Measurements from ENCODE around the gene RAB6A. TPM values are rescaled to one million over a fixed set of nuclear protein-coding genes. Genes with fewer than 3 reads are reported as not detected.

RAB6A gene
- total and polyA plus RNA-seq, 2 donors (not counting 3 experiments of a cell fraction or from before 2014, with no cell fraction given), result 45.0 to 130 TPM

DNA sequence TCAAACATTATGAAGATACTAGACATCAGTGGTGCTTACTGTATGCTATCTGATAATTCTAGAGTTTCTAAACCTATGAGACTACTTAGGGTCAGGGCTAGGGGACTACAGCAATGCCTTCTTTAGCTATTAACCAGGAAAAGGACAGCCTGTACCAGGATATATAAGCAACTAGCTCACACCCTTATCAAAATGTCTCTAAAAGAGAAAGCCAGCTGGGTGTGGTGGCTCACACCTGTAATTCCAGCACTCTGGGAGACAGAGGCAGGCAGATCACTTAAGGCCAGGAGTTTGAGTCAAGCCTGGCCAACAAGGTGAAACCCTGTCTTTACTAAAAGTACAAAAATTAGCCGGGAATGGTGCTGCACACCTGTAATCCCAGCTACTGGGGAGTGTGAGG lies 55.8 kb downstream of the RAB6A start:
- DNase-seq (ENCODE audit: low read depth, low spot score) (no peak), FAIRE-seq (no peak)
- POLR2A ChIA-PET, result no interaction called here
- H4K20me1 ChIP-seq (replicated peaks; ENCODE audit: control insufficient read depth, extremely low read depth, insufficient read depth, low read length), result no peaks in the 10 kb centered on the region
- no peaks in the 10 kb centered on the region for H3K79me2 ChIP-seq (ENCODE audit: control insufficient read depth, insufficient read depth, low read length)
- intact Hi-C loops (cut with micrococcal nuclease) (no loop called here), dilution Hi-C loops (cut with MboI; ENCODE audit: extremely low pct_ligation_motif_present, low sequenced_read_pairs) (no loop called here)
- CTCF ChIA-PET, result interaction anchor here (1.2 kb wide), 1 partner anchor 226 kb away, joined by 5 read pairs; no protein-coding TSS in a partner anchor
- no peaks in the 10 kb centered on the region for H3K9me1 ChIP-seq (replicated peaks; ENCODE audit: control insufficient read depth, extremely low read depth, insufficient read depth, low read length)
- no peak overlapping the region for H3K27ac ChIP-seq (ENCODE audit: insufficient read depth, low read depth, low read length)
- H3K9me3 ChIP-seq (replicated peaks; ENCODE audit: control insufficient read depth, insufficient read depth, low read length), result no peaks in the 10 kb centered on the region
- no peak overlapping the region for H2AFZ ChIP-seq (ENCODE audit: low read depth, low read length)
- no peak overlapping the region for H3K4me2 ChIP-seq (ENCODE audit: insufficient read depth, low read length)
- H3K4me1 ChIP-seq (ENCODE audit: control insufficient read depth, extremely low read depth, insufficient read depth, low read length), result no peaks in the 10 kb centered on the region
- TF ChIP-seq EZH2 (IDR thresholded peaks at IDR 0.05; ENCODE audit: borderline replicate concordance, low read depth, low read length, severe bottlenecking), result no peak
- peaks cover 7 to 8% of the 10 kb centered on the region in 2 experiments for H3K36me3 ChIP-seq (ENCODE audit: control insufficient read depth in 2 of 2, extremely low read depth in 1 of 2, insufficient read depth in 2 of 2, low read length in 2 of 2)
- no peaks in the 10 kb centered on the region for H3K27me3 ChIP-seq (ENCODE audit: control insufficient read depth in 2 of 2, insufficient read depth in 2 of 2, low read length in 2 of 2)
- H3K4me3 ChIP-seq (replicated peaks in 1 of 3; ENCODE audit: insufficient read depth in 1 of 3, low read depth in 1 of 3, low read length in 3 of 3), result no peak overlapping the region
- no TSS peak for BruUV-seq (replicated peaks)
- H3K9ac ChIP-seq (replicated peaks; ENCODE audit: extremely low read depth, insufficient read depth, low read length), result no peak overlapping the region

DNA sequence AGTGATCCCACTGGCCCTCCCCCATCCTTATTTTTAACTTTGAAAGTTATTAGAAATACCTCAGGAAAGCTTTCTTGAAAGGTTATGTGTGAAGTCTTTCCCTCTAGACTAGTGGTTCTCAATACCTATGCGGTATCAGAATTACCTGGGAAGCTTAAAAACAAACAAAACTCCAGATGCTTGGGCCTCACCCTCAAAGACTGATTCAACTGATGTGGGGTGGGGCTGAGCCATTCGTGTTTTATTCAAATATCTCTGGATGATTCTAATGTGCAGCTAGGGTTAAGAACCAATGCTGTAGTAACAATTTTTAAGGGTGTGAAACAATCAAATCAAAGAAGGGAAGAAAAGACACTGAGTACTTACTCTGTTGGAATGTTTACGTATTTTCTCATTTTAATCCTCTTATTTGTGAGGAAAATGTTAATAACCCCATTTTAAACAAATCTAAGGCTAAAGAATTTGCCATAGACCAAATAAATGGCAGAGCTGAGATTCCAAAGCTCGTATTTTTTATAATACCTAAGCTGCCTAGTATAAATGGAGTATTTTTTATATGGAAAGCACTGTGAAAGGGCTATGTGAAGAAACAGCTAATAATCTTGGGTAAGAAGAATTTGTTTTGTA lies 66.9 kb downstream of the RAB6A start:
- no peak overlapping the region for H3K4me2 ChIP-seq (ENCODE audit: insufficient read depth, low read length)
- no peak overlapping the region for H3K4me3 ChIP-seq (replicated peaks in 1 of 3; ENCODE audit: insufficient read depth in 1 of 3, low read depth in 1 of 3, low read length in 3 of 3)
- no peaks in the 10 kb centered on the region for H4K20me1 ChIP-seq (replicated peaks; ENCODE audit: control insufficient read depth, extremely low read depth, insufficient read depth, low read length)
- H3K79me2 ChIP-seq (ENCODE audit: control insufficient read depth, insufficient read depth, low read length), result no peaks in the 10 kb centered on the region
- H3K9ac ChIP-seq (replicated peaks; ENCODE audit: extremely low read depth, insufficient read depth, low read length), result no peak overlapping the region
- H3K27ac ChIP-seq (ENCODE audit: insufficient read depth, low read depth, low read length), result no peak overlapping the region
- FAIRE-seq (no peak), DNase-seq (ENCODE audit: low read depth, low spot score) (no peak)
- no TSS peak for BruUV-seq (replicated peaks)
- no peaks in the 10 kb centered on the region for H3K27me3 ChIP-seq (ENCODE audit: control insufficient read depth in 2 of 2, insufficient read depth in 2 of 2, low read length in 2 of 2)
- TF ChIP-seq MYC (IDR thresholded peaks at IDR 0.05; ENCODE audit: low read depth, low read length) (no peak), POLR2A (IDR thresholded peaks at IDR 0.05; ENCODE audit: low read depth, low read length) (no peak), FOS (IDR thresholded peaks at IDR 0.05; ENCODE audit: borderline replicate concordance, insufficient read depth, low read length) (no peak), GATA2 (IDR thresholded peaks at IDR 0.05; ENCODE audit: insufficient read depth, insufficient read length, low read depth, low read length) (no peak), POLR2AphosphoS5 (IDR thresholded peaks at IDR 0.05; ENCODE audit: insufficient read depth, low read depth, low read length) (no peak), EZH2 (IDR thresholded peaks at IDR 0.05; ENCODE audit: borderline replicate concordance, low read depth, low read length, severe bottlenecking) (no peak), JUN (IDR thresholded peaks at IDR 0.05; ENCODE audit: borderline replicate concordance, insufficient read depth, insufficient read length, low read depth) (no peak)
- TF ChIP-seq, protein P1, sequence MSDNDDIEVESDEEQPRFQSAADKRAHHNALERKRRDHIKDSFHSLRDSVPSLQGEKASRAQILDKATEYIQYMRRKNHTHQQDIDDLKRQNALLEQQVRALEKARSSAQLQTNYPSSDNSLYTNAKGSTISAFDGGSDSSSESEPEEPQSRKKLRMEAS (IDR thresholded peaks at IDR 0.05; ENCODE audit: insufficient read depth, insufficient read length), result no peak
- TF ChIP-seq, protein P2, sequence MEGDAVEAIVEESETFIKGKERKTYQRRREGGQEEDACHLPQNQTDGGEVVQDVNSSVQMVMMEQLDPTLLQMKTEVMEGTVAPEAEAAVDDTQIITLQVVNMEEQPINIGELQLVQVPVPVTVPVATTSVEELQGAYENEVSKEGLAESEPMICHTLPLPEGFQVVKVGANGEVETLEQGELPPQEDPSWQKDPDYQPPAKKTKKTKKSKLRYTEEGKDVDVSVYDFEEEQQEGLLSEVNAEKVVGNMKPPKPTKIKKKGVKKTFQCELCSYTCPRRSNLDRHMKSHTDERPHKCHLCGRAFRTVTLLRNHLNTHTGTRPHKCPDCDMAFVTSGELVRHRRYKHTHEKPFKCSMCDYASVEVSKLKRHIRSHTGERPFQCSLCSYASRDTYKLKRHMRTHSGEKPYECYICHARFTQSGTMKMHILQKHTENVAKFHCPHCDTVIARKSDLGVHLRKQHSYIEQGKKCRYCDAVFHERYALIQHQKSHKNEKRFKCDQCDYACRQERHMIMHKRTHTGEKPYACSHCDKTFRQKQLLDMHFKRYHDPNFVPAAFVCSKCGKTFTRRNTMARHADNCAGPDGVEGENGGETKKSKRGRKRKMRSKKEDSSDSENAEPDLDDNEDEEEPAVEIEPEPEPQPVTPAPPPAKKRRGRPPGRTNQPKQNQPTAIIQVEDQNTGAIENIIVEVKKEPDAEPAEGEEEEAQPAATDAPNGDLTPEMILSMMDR (IDR thresholded peaks at IDR 0.05; ENCODE audit: extremely low read depth in 1 of 2, insufficient read depth in 1 of 2, low read depth in 1 of 2, low read length in 2 of 2), result no peak
- H3K9me1 ChIP-seq (replicated peaks; ENCODE audit: control insufficient read depth, extremely low read depth, insufficient read depth, low read length), result no peaks in the 10 kb centered on the region
- intact Hi-C loops (cut with micrococcal nuclease) (no loop called here), dilution Hi-C loops (cut with MboI; ENCODE audit: extremely low pct_ligation_motif_present, low sequenced_read_pairs) (no loop called here)
- H2AFZ ChIP-seq (ENCODE audit: low read depth, low read length), result no peak overlapping the region
- CTCF ChIA-PET, result interaction anchor here (1.4 to 2.4 kb wide), 4 partner anchors 12 to 237 kb away, joined by 4 to 8 read pairs (median 5); no protein-coding TSS in a partner anchor
- POLR2A ChIA-PET, result no interaction called here
- no peaks in the 10 kb centered on the region for H3K9me3 ChIP-seq (replicated peaks; ENCODE audit: control insufficient read depth, insufficient read depth, low read length)
- H3K36me3 ChIP-seq (ENCODE audit: control insufficient read depth in 2 of 2, extremely low read depth in 1 of 2, insufficient read depth in 2 of 2, low read length in 2 of 2), result peaks cover 5 to 6% of the 10 kb centered on the region in 2 experiments
- H3K4me1 ChIP-seq (ENCODE audit: control insufficient read depth, extremely low read depth, insufficient read depth, low read length), result no peaks in the 10 kb centered on the region
